Cortex of kidney (tissue), 1 donor: ENCODE measurements around the gene MLLT1.
"Not testable (repeated sequence)": the region's sequence is repeated elsewhere in the genome, so short reads cannot be mapped to it uniquely, and the experiment has no call there.

Source experiments
- DNase-seq: peaks from one replicate; lab custom pipeline; 2025; lab: John Stamatoyannopoulos, UW

MLLT1 gene

GRCh38 chr19:6279931-6280591 is at the start of gene MLLT1:
MLLT1 (minus strand) TSS chr19:6279975; CDS start chr19:6279784, 191 bp downstream.
- no peak for DNase-seq

- no peak for DNase-seq
Measured at GRCh38 chr19:6326815-6327214, 47.0 kb upstream of the MLLT1 start.

GRCh38 chr19:6325614-6326013 is 45.8 kb upstream of the MLLT1 start:
- no peak for DNase-seq

- no peak for DNase-seq
Measured at GRCh38 chr19:6324757-6325156, 45.0 kb upstream of the MLLT1 start.

GRCh38 chr19:6322284-6322683 is 42.5 kb upstream of the MLLT1 start:
- DNase-seq = no peak

- DNase-seq = no peak
Measured at GRCh38 chr19:6319376-6319775, 39.6 kb upstream of the MLLT1 start.

- no peak for DNase-seq
Measured at GRCh38 chr19:6318772-6319171, 39.0 kb upstream of the MLLT1 start.

GRCh38 chr19:6315646-6316045 is 35.9 kb upstream of the MLLT1 start:
- DNase-seq = not testable (repeated sequence)

GRCh38 chr19:6313398-6313969 is 33.7 kb upstream of the MLLT1 start:
- DNase-seq = no peak

GRCh38 chr19:6312018-6312417 is 32.2 kb upstream of the MLLT1 start:
- DNase-seq = no peak

- no peak for DNase-seq
Measured at GRCh38 chr19:6298413-6298812, 18.6 kb upstream of the MLLT1 start.

- DNase-seq = no peak
Measured at GRCh38 chr19:6297202-6297601, 17.4 kb upstream of the MLLT1 start.

- no peak for DNase-seq
Measured at GRCh38 chr19:6292006-6292405, 12.2 kb upstream of the MLLT1 start.

- DNase-seq = no peak
Measured at GRCh38 chr19:6288737-6289136, 9.0 kb upstream of the MLLT1 start.

GRCh38 chr19:6287269-6287885 is 7.6 kb upstream of the MLLT1 start:
- DNase-seq = no peak

- no peak for DNase-seq
Measured at GRCh38 chr19:6286676-6287075, 6.9 kb upstream of the MLLT1 start.

GRCh38 chr19:6282393-6282792 is 2.6 kb upstream of the MLLT1 start:
- not testable (repeated sequence) for DNase-seq

GRCh38 chr19:6279620-6279930 is 200 bp downstream of the MLLT1 start:
- no peak for DNase-seq

GRCh38 chr19:6278740-6279619 is 795 bp downstream of the MLLT1 start:
- no peak for DNase-seq

GRCh38 chr19:6278051-6278450 is 1.7 kb downstream of the MLLT1 start:
- DNase-seq = no peak

- no peak for DNase-seq
Measured at GRCh38 chr19:6276447-6276846, 3.3 kb downstream of the MLLT1 start.

GRCh38 chr19:6275170-6275744 is 4.5 kb downstream of the MLLT1 start:
- no peak for DNase-seq
